Measurements from ENCODE around the gene PMFBP1. TPM values are rescaled to one million over a fixed set of nuclear protein-coding genes. Genes with fewer than 3 reads are reported as not detected.

PMFBP1 gene
- total RNA-seq, 2 donors from 2014 or later = 2.0 to 4.4 TPM

GRCh38 chr16:72093448-72094265, 78.3 kb downstream of the PMFBP1 start, which contains the start of the genes DHX38 and TXNL4B:
TSS of gene DHX38 (plus strand) at chr16:72093847. CDS start at chr16:72096158, 2,311 bp downstream.
TSS of gene TXNL4B (minus strand) at chr16:72093620. CDS start at chr16:72090749, 2,871 bp downstream.
- ATAC-seq (peak; percentile 99), DNase-seq (peak; percentile 93 to 98 (median 94))
- peak; percentile 71 to 95 (median 94) for TF ChIP-seq POLR2A (IDR thresholded peaks at IDR 0.05)
- TF ChIP-seq, protein P1, sequence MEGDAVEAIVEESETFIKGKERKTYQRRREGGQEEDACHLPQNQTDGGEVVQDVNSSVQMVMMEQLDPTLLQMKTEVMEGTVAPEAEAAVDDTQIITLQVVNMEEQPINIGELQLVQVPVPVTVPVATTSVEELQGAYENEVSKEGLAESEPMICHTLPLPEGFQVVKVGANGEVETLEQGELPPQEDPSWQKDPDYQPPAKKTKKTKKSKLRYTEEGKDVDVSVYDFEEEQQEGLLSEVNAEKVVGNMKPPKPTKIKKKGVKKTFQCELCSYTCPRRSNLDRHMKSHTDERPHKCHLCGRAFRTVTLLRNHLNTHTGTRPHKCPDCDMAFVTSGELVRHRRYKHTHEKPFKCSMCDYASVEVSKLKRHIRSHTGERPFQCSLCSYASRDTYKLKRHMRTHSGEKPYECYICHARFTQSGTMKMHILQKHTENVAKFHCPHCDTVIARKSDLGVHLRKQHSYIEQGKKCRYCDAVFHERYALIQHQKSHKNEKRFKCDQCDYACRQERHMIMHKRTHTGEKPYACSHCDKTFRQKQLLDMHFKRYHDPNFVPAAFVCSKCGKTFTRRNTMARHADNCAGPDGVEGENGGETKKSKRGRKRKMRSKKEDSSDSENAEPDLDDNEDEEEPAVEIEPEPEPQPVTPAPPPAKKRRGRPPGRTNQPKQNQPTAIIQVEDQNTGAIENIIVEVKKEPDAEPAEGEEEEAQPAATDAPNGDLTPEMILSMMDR (IDR thresholded peaks at IDR 0.05) = peak in 1 of 7 experiments; percentile 16
- H3K27me3 ChIP-seq = no peaks in the 10 kb centered on the region
- H3K4me3 ChIP-seq = peak within 1 kb of the TSS; percentile 68 to 82
- H3K36me3 ChIP-seq (replicated peaks in 1 of 2; ENCODE audit: insufficient read depth in 1 of 2, low read depth in 2 of 2) = peaks cover 0 to 23% of the 10 kb centered on the region in 2 donors
- peak within 1 kb of the TSS; percentile 63 to 91 (median 88) for H3K27ac ChIP-seq
- WGBS, 2 donors = 0% methylated on average over 21 to 43 of the region's 43 CpGs
- no peaks in the 10 kb centered on the region for H3K9me3 ChIP-seq
- H3K4me1 ChIP-seq = peaks cover 32% of the 10 kb centered on the region
- intact Hi-C loops (cut with DNase I) = no loop called here

DNA sequence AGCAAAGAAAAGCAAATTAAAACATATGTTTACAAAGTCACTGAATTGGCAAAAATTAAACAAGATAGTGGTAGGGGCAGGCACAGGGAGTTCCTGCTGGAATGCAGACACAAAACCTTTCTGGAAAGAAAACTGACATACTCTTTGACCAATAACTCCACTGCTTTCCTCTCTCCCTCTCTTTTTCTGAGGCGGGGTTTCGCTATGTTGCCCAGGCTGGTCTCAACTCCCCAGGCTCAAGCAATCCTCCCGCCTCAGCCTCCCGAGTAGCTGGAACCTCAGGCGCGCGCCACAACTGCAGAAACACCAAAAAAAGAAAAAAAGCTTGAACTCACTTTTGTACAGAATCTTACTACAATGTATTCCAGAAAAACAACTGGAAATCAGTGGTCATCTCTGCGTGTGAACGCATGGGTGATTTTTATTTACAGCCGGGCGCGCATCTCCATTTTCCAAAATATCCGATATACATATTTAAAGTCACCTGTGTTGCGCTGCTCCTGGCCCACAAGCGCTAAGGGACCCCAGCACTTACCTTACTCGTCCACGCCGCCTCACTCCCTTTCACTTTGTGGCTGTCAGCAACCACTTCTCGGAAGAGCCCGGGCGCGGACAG, 79.0 kb downstream of the PMFBP1 start:
- TF ChIP-seq, protein P1 (IDR thresholded peaks at IDR 0.05) = no peak
- DNase-seq (peak in 1 of 4 donors; percentile 11), ATAC-seq (peak; percentile 16)
- Histone ChIP-seq H3K4me3 (peak overlapping the region; percentile 68 to 82), H3K27me3 (no peaks in the 10 kb centered on the region), H3K36me3 (replicated peaks in 1 of 2; ENCODE audit: insufficient read depth in 1 of 2, low read depth in 2 of 2) (peaks cover 0 to 23% of the 10 kb centered on the region in 2 donors), H3K9me3 (no peaks in the 10 kb centered on the region), H3K4me1 (peaks cover 32% of the 10 kb centered on the region), H3K27ac (peak overlapping the region; percentile 63 to 91 (median 76))
- intact Hi-C loops (cut with DNase I) = no loop called here
- WGBS, 2 donors = 1% methylated on average over 22 of the region's 22 CpGs

- 72 to 79% methylated on average over 3 of the region's 3 CpGs for WGBS, 2 donors
- DNase-seq = no peak
- Histone ChIP-seq H3K4me1 (peaks cover 32% of the 10 kb centered on the region), H3K36me3 (replicated peaks in 1 of 2; ENCODE audit: insufficient read depth in 1 of 2, low read depth in 2 of 2) (peaks cover 0 to 21% of the 10 kb centered on the region in 2 donors), H3K27ac (no peak overlapping the region), H3K27me3 (no peaks in the 10 kb centered on the region), H3K4me3 (no peak overlapping the region), H3K9me3 (no peaks in the 10 kb centered on the region)
- TF ChIP-seq, protein P1 (IDR thresholded peaks at IDR 0.05) = no peak
- no peak for TF ChIP-seq POLR2A (IDR thresholded peaks at IDR 0.05)
- intact Hi-C loops (cut with DNase I) = no loop called here
- ATAC-seq = no peak
Measured at GRCh38 chr16:72091217-72091616, 80.7 kb downstream of the PMFBP1 start.

GRCh38 chr16:72085002-72085401, 87.0 kb downstream of the PMFBP1 start:
- intact Hi-C loops (cut with DNase I) = no loop called here
- WGBS, 2 donors = 93 to 100% methylated on average over 2 of the region's 2 CpGs
- ATAC-seq (no peak), DNase-seq (no peak)
- H3K9me3 ChIP-seq = no peaks in the 10 kb centered on the region
- no peak overlapping the region for H3K27ac ChIP-seq
- no peaks in the 10 kb centered on the region for H3K27me3 ChIP-seq
- no peaks in the 10 kb centered on the region for H3K4me1 ChIP-seq
- H3K4me3 ChIP-seq = no peak overlapping the region
- peaks cover 0 to 25% of the 10 kb centered on the region in 2 donors for H3K36me3 ChIP-seq (replicated peaks in 1 of 2; ENCODE audit: insufficient read depth in 1 of 2, low read depth in 2 of 2)
- TF ChIP-seq POLR2A (IDR thresholded peaks at IDR 0.05) = no peak
- TF ChIP-seq, protein P1 (IDR thresholded peaks at IDR 0.05) = no peak
